Transverse colon (tissue), 4 donors: ENCODE data around the gene MB21D2. TPM values are rescaled to one million over a fixed set of nuclear protein-coding genes. Genes with fewer than 3 reads are reported as not detected.

Source experiments
- DNase-seq: peaks from one replicate; pipeline ENCODE4 v3.0.0-alpha.2; 2019
- H3K27ac ChIP-seq, 4 donors: fragments of 200-600 bp; sonication (generic); 2 replicates each; pipeline ENCODE4 v1.5.1; 2016 to 2018; ENCODE audit warnings: inconsistent platforms in 4 of 4
- H3K27me3 ChIP-seq: fragments of 200-600 bp; sonication (generic); 2 replicates; pipeline ENCODE4 v1.5.1; 2017; ENCODE audit warnings: inconsistent platforms
- H3K36me3 ChIP-seq, 4 donors: fragments of 200-600 bp; sonication (generic); 2 replicates each; pipeline ENCODE4 v1.5.1; 2017 to 2019; ENCODE audit warnings: inconsistent platforms in 4 of 4
- H3K4me1 ChIP-seq, 4 donors: fragments of 200-600 bp; sonication (generic); 2 replicates each; pipeline ENCODE4 v1.5.1; 2017 to 2020; ENCODE audit warnings: inconsistent platforms in 4 of 4
- H3K4me3 ChIP-seq, 4 donors: fragments of 200-600 bp; sonication (generic); 1 replicate in 1 of 4; 2 replicates in 3 of 4; pipeline versions ENCODE4 v1.5.1 to v1.6.1; 2017 to 2019; ENCODE audit warnings: inconsistent platforms in 4 of 4
- H3K9me3 ChIP-seq, 2 donors: fragments of 200-600 bp; sonication (generic); 2 replicates each; pipeline ENCODE4 v1.5.1; 2017 to 2019; ENCODE audit warnings: inconsistent platforms in 2 of 2
- CTCF ChIP-seq, 5 experiments: fragments of 200-600 bp in 3 of 5; fragments of 450-650 bp in 2 of 5; sonication (generic) in 3 of 5; IDR thresholded peaks; 1 replicate in 2 of 5; 2 replicates in 3 of 5; pipeline ENCODE4 v1.5.1; 2016 to 2017; ENCODE audit warnings: antibody characterized with exemption in 5 of 5, inconsistent platforms in 3 of 5, mild to moderate bottlenecking in 2 of 5, moderate library complexity in 1 of 5
- EP300 ChIP-seq: sonication (generic); formaldehyde crosslinking; IDR thresholded peaks from one replicate; pipeline ENCODE4 v1.6.1; 2017; ENCODE audit warnings: antibody characterized with exemption, low read depth
- POLR2A ChIP-seq: fragments of 450-650 bp; IDR thresholded peaks from one replicate; pipeline ENCODE4 v1.6.1; 2016; ENCODE audit warnings: antibody characterized with exemption, mild to moderate bottlenecking, moderate library complexity
- POLR2AphosphoS5 ChIP-seq, 3 donors: sonication (generic); formaldehyde crosslinking; IDR thresholded peaks; one replicate each; pipeline ENCODE4 v1.6.1; 2016; ENCODE audit warnings: antibody characterized with exemption in 3 of 3
- WGBS, 2 donors: methylation state at CpG; one replicate each; pipeline ENCODE4 v1.1.5; 2018; ENCODE audit warnings: low coverage in 1 of 2; 5-methylcytosine and 5-hydroxymethylcytosine counted together
- in situ Hi-C, 4 donors: fragments of 200-750 bp; cut with MboI; loops; one replicate each; pipeline versions ENCODE4 v1.15.0 to v1.15.1; 2017; ENCODE audit warnings: low sequenced_read_pairs in 3 of 4, low pct_ligation_motif_present in 1 of 4, low pct_unique_long_range_greater_than_20kb in 1 of 4
- intact Hi-C: fragments of 100-400 bp; cut with DNase I; formaldehyde crosslinking; loops from one replicate; pipeline ENCODE4 v1.15.1; 2023; ENCODE audit warnings: low total_unique reads
- total RNA-seq, 4 donors: library from RNA; depleted of rRNA; stranded (reverse); fragments of >200 nt; gene quantifications; one replicate each; pipeline ENCODE4 v1.1.0, GENCODE V29; 2016

MB21D2 gene
- total RNA-seq, 4 donors from 2014 or later: 1.5 to 8.4 (median 4.2) TPM

GRCh38 chr3:192940129-192940528 is 22.5 kb upstream of the MB21D2 start:
- no peak overlapping the region for H3K27ac ChIP-seq
- no peak overlapping the region for H3K4me3 ChIP-seq
- no peak for TF ChIP-seq POLR2AphosphoS5 (IDR thresholded peaks at IDR 0.05)
- no peak for TF ChIP-seq POLR2A
- TF ChIP-seq CTCF (IDR thresholded peaks at IDR 0.05): no peak
- TF ChIP-seq EP300: no peak
- DNase-seq: no peak
- H3K4me1 ChIP-seq: no peaks in the 10 kb centered on the region
- H3K36me3 ChIP-seq: no peaks in the 10 kb centered on the region
- no peaks in the 10 kb centered on the region for H3K9me3 ChIP-seq
- intact Hi-C loops (no loop called here), in situ Hi-C loops (no loop called here)
- WGBS, 2 donors: 72 to 73% methylated on average over 3 to 4 of the region's 4 CpGs
- no peaks in the 10 kb centered on the region for H3K27me3 ChIP-seq

GRCh38 chr3:192935441-192935840 is 17.8 kb upstream of the MB21D2 start:
- Histone ChIP-seq H3K4me3 (no peak overlapping the region), H3K4me1 (no peaks in the 10 kb centered on the region), H3K9me3 (no peaks in the 10 kb centered on the region), H3K36me3 (no peaks in the 10 kb centered on the region), H3K27ac (no peak overlapping the region), H3K27me3 (no peaks in the 10 kb centered on the region)
- in situ Hi-C loops (no loop called here), intact Hi-C loops (no loop called here)
- WGBS, 2 donors: 88 to 94% methylated on average over 1 of the region's 1 CpG
- no peak for DNase-seq
- TF ChIP-seq CTCF (IDR thresholded peaks at IDR 0.05) (no peak), POLR2A (no peak), POLR2AphosphoS5 (IDR thresholded peaks at IDR 0.05) (no peak), EP300 (no peak)

GRCh38 chr3:192933779-192934460 is 16.3 kb upstream of the MB21D2 start:
- no peaks in the 10 kb centered on the region for H3K27me3 ChIP-seq
- H3K9me3 ChIP-seq: no peaks in the 10 kb centered on the region
- DNase-seq: no peak
- no peaks in the 10 kb centered on the region for H3K4me1 ChIP-seq
- H3K27ac ChIP-seq: no peak overlapping the region
- TF ChIP-seq CTCF (IDR thresholded peaks at IDR 0.05): no peak
- TF ChIP-seq POLR2AphosphoS5 (IDR thresholded peaks at IDR 0.05): no peak
- no peak for TF ChIP-seq EP300
- TF ChIP-seq POLR2A: no peak
- in situ Hi-C loops: no loop called here
- no peaks in the 10 kb centered on the region for H3K36me3 ChIP-seq
- WGBS, 2 donors: 80 to 86% methylated on average over 2 to 4 of the region's 4 CpGs
- intact Hi-C loops: no loop called here
- no peak overlapping the region for H3K4me3 ChIP-seq

GRCh38 chr3:192933259-192933658 is 15.6 kb upstream of the MB21D2 start:
- no peak overlapping the region for H3K27ac ChIP-seq
- no peaks in the 10 kb centered on the region for H3K9me3 ChIP-seq
- H3K4me1 ChIP-seq: no peaks in the 10 kb centered on the region
- WGBS, 2 donors: 90 to 100% methylated on average over 2 to 9 of the region's 9 CpGs
- TF ChIP-seq CTCF (IDR thresholded peaks at IDR 0.05) (no peak), POLR2A (no peak), POLR2AphosphoS5 (IDR thresholded peaks at IDR 0.05) (no peak), EP300 (no peak)
- no peaks in the 10 kb centered on the region for H3K36me3 ChIP-seq
- no peak overlapping the region for H3K4me3 ChIP-seq
- intact Hi-C loops (no loop called here), in situ Hi-C loops (no loop called here)
- no peak for DNase-seq
- no peaks in the 10 kb centered on the region for H3K27me3 ChIP-seq
